Measurements from ENCODE around the gene DHRS1.

DNA sequence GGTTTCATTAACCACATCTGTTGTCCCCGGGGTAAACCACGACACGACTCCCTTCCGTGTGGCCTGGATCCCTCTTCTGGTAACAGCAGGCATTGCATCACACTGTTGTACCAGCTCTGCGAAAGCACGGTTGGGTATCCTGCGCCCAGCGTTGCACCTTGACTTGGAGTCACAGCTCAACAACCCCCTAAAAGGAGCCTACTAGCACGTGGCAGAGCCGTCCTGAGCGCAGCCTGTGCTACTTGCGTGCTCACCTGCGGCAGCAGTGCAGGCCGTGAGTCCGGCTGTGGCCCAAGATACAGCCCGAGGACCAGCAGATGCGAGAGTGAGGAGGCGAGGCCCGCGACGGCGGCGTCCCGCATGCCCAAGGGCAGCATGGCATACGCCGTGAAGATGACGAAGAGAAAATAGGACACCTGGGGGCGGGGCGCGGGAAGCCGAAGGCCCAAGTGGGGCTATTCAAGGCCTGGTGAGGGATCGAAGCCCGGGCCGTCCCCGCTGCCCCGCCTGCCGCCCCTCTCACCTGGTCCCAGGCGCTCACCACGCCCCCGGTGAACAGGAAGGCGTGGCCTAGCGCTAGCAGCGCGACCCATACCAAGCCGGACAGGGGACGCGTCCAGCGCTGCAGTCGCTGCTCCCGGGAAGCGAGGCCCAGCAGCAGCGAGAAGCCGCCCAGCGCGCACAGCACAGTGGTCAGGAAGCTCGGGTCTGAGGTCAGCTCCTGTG, 32.9 kb upstream of the DHRS1 start:
- no peak for TF ChIP-seq SIX5 (IDR thresholded peaks at IDR 0.05; ENCODE audit: borderline replicate concordance in 1 of 2, insufficient read depth in 1 of 2, low read depth in 1 of 2, low read length in 2 of 2)
- TF ChIP-seq FOXK2 (conservative IDR thresholded peaks at IDR 0.05 in 1 of 2, IDR thresholded peaks at IDR 0.05 in 1 of 2; ENCODE audit: low read depth in 2 of 2) = no peak
- no peak for TF ChIP-seq JUN (IDR thresholded peaks at IDR 0.05; ENCODE audit: borderline replicate concordance, low read depth, low read length)
- no peak for TF ChIP-seq JUN (CRISPR knock-in tag; IDR thresholded peaks at IDR 0.05; ENCODE audit: borderline replicate concordance)
- 0 out of 2 replicates have a peak, but pooled peaks have one; percentile 11 for TF ChIP-seq ZNF121 (CRISPR knock-in tag; conservative IDR thresholded peaks at IDR 0.05)
- TF ChIP-seq, protein P1, sequence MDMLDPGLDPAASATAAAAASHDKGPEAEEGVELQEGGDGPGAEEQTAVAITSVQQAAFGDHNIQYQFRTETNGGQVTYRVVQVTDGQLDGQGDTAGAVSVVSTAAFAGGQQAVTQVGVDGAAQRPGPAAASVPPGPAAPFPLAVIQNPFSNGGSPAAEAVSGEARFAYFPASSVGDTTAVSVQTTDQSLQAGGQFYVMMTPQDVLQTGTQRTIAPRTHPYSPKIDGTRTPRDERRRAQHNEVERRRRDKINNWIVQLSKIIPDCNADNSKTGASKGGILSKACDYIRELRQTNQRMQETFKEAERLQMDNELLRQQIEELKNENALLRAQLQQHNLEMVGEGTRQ (CRISPR knock-in tag; IDR thresholded peaks at IDR 0.05) = no peak
- TF ChIP-seq, protein P2, sequence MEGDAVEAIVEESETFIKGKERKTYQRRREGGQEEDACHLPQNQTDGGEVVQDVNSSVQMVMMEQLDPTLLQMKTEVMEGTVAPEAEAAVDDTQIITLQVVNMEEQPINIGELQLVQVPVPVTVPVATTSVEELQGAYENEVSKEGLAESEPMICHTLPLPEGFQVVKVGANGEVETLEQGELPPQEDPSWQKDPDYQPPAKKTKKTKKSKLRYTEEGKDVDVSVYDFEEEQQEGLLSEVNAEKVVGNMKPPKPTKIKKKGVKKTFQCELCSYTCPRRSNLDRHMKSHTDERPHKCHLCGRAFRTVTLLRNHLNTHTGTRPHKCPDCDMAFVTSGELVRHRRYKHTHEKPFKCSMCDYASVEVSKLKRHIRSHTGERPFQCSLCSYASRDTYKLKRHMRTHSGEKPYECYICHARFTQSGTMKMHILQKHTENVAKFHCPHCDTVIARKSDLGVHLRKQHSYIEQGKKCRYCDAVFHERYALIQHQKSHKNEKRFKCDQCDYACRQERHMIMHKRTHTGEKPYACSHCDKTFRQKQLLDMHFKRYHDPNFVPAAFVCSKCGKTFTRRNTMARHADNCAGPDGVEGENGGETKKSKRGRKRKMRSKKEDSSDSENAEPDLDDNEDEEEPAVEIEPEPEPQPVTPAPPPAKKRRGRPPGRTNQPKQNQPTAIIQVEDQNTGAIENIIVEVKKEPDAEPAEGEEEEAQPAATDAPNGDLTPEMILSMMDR (IDR thresholded peaks at IDR 0.05 in 2 of 3, conservative IDR thresholded peaks at IDR 0.05 in 1 of 3; ENCODE audit: insufficient read depth in 2 of 3, low read depth in 1 of 3, low read length in 3 of 3) = peak; percentile 70 to 85 (median 72)

All from K562 (cell line).